Naive B cell (primary cell): ENCODE data around the gene CYB561D2. TPM values are rescaled to one million over a fixed set of nuclear protein-coding genes. Genes with fewer than 3 reads are reported as not detected.

Source experiments
- ATAC-seq, 2 donors: fragments of 150-1000 bp; cut with Tn5 transposase; 2 replicates each; pipeline ENCODE4 v1.10.0; 2021; ENCODE audit warnings: low read depth in 2 of 2, mild to moderate bottlenecking in 2 of 2, moderate library complexity in 2 of 2
- DNase-seq: peaks from one replicate; pipeline ENCODE4 v3.0.0; 2022
- H3K27ac Mint-ChIP-seq, 6 donors: one replicate each; pipeline ENCODE4 v1.8.0; 2020 to 2022; ENCODE audit warnings: mild to moderate bottlenecking in 6 of 6, mixed read lengths in 6 of 6, moderate library complexity in 5 of 6, inconsistent platforms in 2 of 6
- H3K27me3 Mint-ChIP-seq, 3 donors: one replicate each; pipeline ENCODE4 v1.8.0; 2021 to 2022; ENCODE audit warnings: mixed read lengths in 3 of 3, mild to moderate bottlenecking in 1 of 3
- H3K36me3 Mint-ChIP-seq, 2 donors: one replicate each; pipeline ENCODE4 v1.8.0; 2020 to 2022; ENCODE audit warnings: mixed read lengths in 2 of 2, inconsistent platforms in 1 of 2, mild to moderate bottlenecking in 1 of 2
- H3K4me1 Mint-ChIP-seq, 3 donors: one replicate each; pipeline ENCODE4 v1.8.0; 2020 to 2022; ENCODE audit warnings: mixed read lengths in 3 of 3, inconsistent platforms in 1 of 3, mild to moderate bottlenecking in 1 of 3, moderate library complexity in 1 of 3
- H3K4me3 Mint-ChIP-seq, 8 donors: one replicate each; pipeline ENCODE4 v1.8.0; 2020 to 2022; ENCODE audit warnings: mild to moderate bottlenecking in 8 of 8, mixed read lengths in 8 of 8, moderate library complexity in 8 of 8, inconsistent platforms in 2 of 8
- H3K9me3 Mint-ChIP-seq, 7 donors: one replicate each; pipeline ENCODE4 v1.8.0; 2020 to 2022; ENCODE audit warnings: mixed read lengths in 7 of 7, mild to moderate bottlenecking in 5 of 7, inconsistent platforms in 2 of 7, moderate library complexity in 1 of 7
- polyA plus RNA-seq, 6 donors: library from polyadenylated mRNA; unstranded; fragments of 300-500 nt; fragmentation: Illumina TruSeq; gene quantifications; one replicate each; pipeline ENCODE4 v1.2.3, GENCODE V29; 2021; ENCODE audit warnings: low read depth in 6 of 6

CYB561D2 gene
- polyA plus RNA-seq, 6 donors from 2014 or later: 55.4 to 75.9 (median 65.2) TPM

- H3K27ac Mint-ChIP-seq: peak overlapping the region in 1 of 6 donors; percentile 34
- DNase-seq: no peak
- ATAC-seq: no peak
- no peaks in the 10 kb centered on the region for H3K9me3 Mint-ChIP-seq
- H3K4me3 Mint-ChIP-seq: peak overlapping the region in 3 of 8 donors; percentile 16 to 66 (median 66)
- H3K4me1 Mint-ChIP-seq: peaks cover 19 to 30% (median 26%) of the 10 kb centered on the region in 3 donors
- H3K27me3 Mint-ChIP-seq: peaks cover 4 to 30% (median 24%) of the 10 kb centered on the region in 3 donors
- H3K36me3 Mint-ChIP-seq: no peaks in the 10 kb centered on the region
Measured at GRCh38 chr3:50369012-50369670, 18.5 kb downstream of the CYB561D2 start.

DNA sequence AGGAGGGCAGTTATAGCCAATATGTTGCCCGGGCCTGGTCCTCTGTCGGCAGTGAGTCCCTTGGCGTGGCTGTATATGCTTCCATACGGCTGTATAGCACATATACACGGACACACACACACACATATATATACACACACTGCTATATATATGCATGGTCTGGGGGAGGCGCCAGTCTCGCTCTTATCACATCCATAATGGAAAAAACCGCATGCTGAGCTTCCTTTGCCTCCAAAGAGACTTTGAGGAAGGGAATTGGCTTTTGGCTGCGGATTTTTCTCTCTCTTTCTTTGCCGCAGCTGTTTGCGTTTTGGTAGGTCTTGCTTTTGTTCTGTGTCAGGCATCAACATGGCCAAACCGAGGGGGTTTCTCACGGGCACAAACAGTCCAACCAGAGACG is 19.9 kb downstream of the CYB561D2 start:
- Mint-ChIP-seq H3K9me3 (no peaks in the 10 kb centered on the region), H3K27ac (no peak overlapping the region), H3K4me1 (peaks cover 10 to 21% (median 16%) of the 10 kb centered on the region in 3 donors), H3K36me3 (no peaks in the 10 kb centered on the region), H3K27me3 (peaks cover 4 to 30% (median 24%) of the 10 kb centered on the region in 3 donors), H3K4me3 (peak overlapping the region in 1 of 8 donors; percentile 43)
- ATAC-seq: no peak
- no peak for DNase-seq

DNA sequence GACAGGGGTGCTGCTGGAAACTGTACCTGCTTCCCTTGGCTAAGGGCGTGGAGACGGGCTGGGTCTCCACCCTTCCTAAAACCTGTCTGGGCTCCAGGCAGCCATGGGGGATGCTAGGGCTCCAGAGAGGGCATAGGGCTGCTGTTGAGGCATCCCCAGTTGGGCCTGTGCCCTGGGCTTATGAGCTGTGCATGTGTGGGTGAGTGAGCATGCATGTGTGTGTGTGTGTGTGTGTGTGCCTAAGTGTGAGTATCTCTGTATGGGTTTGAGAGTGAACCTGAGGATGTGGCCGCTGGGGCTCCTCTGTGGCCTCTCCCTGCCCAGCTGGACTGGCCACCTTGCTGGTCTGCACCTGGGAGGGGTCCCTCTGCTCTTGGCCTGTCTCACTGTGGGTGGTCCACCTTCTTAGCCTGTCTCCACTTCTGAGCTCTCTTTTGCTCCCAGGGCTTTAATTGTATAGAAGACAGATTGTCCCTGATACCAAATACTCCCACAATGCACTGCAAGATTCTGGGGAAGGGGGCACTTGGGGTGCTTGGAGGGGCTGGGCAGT is 20.5 kb downstream of the CYB561D2 start:
- H3K27ac Mint-ChIP-seq: peak overlapping the region in 1 of 6 donors; percentile 32
- H3K4me1 Mint-ChIP-seq: peaks cover 4 to 16% (median 11%) of the 10 kb centered on the region in 3 donors
- no peak for DNase-seq

GRCh38 chr3:50372349-50372748 is 21.7 kb downstream of the CYB561D2 start:
- no peak overlapping the region for H3K27ac Mint-ChIP-seq
- no peak overlapping the region for H3K4me3 Mint-ChIP-seq
- no peaks in the 10 kb centered on the region for H3K36me3 Mint-ChIP-seq
- peaks cover 4 to 30% (median 24%) of the 10 kb centered on the region in 3 donors for H3K27me3 Mint-ChIP-seq
- H3K9me3 Mint-ChIP-seq: no peaks in the 10 kb centered on the region
- ATAC-seq (no peak), DNase-seq (no peak)
- peaks cover 1 to 11% (median 11%) of the 10 kb centered on the region in 3 donors for H3K4me1 Mint-ChIP-seq

More for the DNA sequence above, 20.5 kb downstream of the CYB561D2 start:
- no peak for ATAC-seq
- H3K9me3 Mint-ChIP-seq: no peaks in the 10 kb centered on the region
- no peaks in the 10 kb centered on the region for H3K36me3 Mint-ChIP-seq
- peaks cover 4 to 30% (median 24%) of the 10 kb centered on the region in 3 donors for H3K27me3 Mint-ChIP-seq
- H3K4me3 Mint-ChIP-seq: no peak overlapping the region

- H3K27ac Mint-ChIP-seq: peak overlapping the region in 2 of 6 donors; percentile 46 to 53
- no peaks in the 10 kb centered on the region for H3K36me3 Mint-ChIP-seq
- no peaks in the 10 kb centered on the region for H3K9me3 Mint-ChIP-seq
- H3K4me1 Mint-ChIP-seq: peaks cover 0 to 11% (median 11%) of the 10 kb centered on the region in 3 donors
- ATAC-seq: no peak
- peaks cover 4 to 35% (median 28%) of the 10 kb centered on the region in 3 donors for H3K27me3 Mint-ChIP-seq
- no peak for DNase-seq
- peak overlapping the region in 1 of 8 donors; percentile 8 for H3K4me3 Mint-ChIP-seq
Measured at GRCh38 chr3:50373146-50374051, 22.7 kb downstream of the CYB561D2 start.

- Mint-ChIP-seq H3K4me3 (no peak overlapping the region), H3K9me3 (no peaks in the 10 kb centered on the region), H3K36me3 (no peaks in the 10 kb centered on the region), H3K27me3 (peaks cover 4 to 39% (median 38%) of the 10 kb centered on the region in 3 donors), H3K27ac (peak overlapping the region in 1 of 6 donors; percentile 54), H3K4me1 (peaks cover 0 to 13% (median 11%) of the 10 kb centered on the region in 3 donors)
- no peak for DNase-seq
- no peak for ATAC-seq
Measured at GRCh38 chr3:50374363-50375257, 23.9 kb downstream of the CYB561D2 start.

DNA sequence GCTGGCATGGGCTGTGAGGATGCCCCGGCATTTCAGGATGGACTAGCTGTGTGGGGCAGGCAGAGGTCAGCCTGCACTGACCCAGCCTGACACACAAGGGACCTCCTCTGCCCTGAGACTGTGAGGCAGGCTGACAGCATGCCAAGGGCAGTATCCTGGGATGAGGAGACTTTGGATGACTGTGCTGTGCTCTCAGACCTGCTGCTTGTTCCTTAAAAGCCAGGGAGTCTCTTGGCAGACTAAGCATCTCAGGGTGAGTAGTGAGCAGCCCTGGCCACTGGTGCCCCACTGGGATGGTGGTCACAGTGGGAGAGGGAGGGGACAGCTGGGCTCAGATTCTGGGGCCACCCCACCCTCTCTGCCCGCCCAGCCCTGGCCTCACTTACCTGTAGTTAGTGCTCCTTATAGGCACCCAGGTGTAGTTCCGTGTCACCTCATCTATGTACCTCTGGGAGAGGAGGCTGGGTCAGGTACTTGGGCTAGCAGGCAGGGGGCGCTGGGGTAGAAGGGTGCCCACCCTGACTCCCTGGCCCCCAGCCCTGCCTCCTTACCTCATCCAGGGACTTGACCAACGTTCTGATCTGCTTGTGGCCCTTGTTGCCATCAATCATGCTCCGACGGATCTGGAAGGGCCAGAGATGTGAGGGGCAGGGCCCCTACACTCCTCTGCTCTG is 24.7 kb downstream of the CYB561D2 start:
- Mint-ChIP-seq H3K27ac (peak overlapping the region in 1 of 6 donors; percentile 29), H3K36me3 (no peaks in the 10 kb centered on the region), H3K4me1 (peaks cover 0 to 13% (median 11%) of the 10 kb centered on the region in 3 donors), H3K27me3 (peaks cover 4 to 47% (median 38%) of the 10 kb centered on the region in 3 donors), H3K9me3 (no peaks in the 10 kb centered on the region), H3K4me3 (no peak overlapping the region)
- ATAC-seq (peak; percentile 20 to 42), DNase-seq (no peak)

DNA sequence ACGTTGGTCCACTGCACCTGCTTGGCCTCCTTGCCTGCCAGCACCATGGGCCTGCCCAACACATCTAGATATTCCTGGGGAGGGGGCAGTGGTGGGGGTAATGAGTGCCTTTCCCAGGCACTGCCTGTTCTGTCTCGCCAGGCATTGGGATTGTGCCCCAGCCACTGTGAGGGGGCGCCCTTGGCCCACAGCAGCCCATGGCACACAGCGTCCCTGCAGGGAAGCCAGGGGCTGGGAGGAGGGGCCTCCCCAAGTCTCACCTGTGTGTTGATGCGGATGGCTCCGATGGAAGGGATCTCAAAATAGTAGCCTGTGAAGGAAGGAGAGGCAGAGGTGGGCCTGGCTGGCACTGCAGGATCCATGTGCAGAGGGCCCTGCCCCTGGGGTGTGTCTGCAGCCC is 27.4 kb downstream of the CYB561D2 start:
- DNase-seq: no peak
- Mint-ChIP-seq H3K9me3 (no peaks in the 10 kb centered on the region), H3K36me3 (no peaks in the 10 kb centered on the region), H3K4me3 (no peak overlapping the region), H3K27me3 (peaks cover 0 to 33% (median 14%) of the 10 kb centered on the region in 3 donors), H3K4me1 (peaks cover 0 to 8% (median 5%) of the 10 kb centered on the region in 3 donors), H3K27ac (no peak overlapping the region)
- no peak for ATAC-seq

DNA sequence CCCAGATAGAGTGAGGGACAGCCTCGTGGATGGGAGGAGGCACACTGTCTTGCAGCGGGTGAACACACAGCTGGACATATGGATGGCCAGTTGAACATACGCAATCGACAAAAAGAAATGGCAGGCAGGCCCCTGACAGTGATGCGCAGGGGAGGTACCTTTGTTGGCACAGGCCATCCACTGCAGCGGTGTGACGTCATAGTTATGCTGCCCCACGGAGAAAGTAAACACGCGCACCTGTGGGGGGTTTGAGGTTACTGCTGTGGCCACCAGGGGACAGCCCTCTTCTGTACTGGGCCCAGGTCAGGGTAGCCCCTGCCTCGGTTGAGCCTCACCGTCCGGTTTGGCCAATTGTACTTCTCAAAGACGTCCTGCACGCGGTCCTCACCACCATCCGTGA is 28.1 kb downstream of the CYB561D2 start:
- H3K36me3 Mint-ChIP-seq: no peaks in the 10 kb centered on the region
- no peaks in the 10 kb centered on the region for H3K9me3 Mint-ChIP-seq
- peak overlapping the region in 1 of 8 donors; percentile 22 for H3K4me3 Mint-ChIP-seq
- peaks cover 0 to 4% (median under 1%) of the 10 kb centered on the region in 3 donors for H3K4me1 Mint-ChIP-seq
- peaks cover 0 to 27% (median 9%) of the 10 kb centered on the region in 3 donors for H3K27me3 Mint-ChIP-seq
- no peak overlapping the region for H3K27ac Mint-ChIP-seq
- no peak for ATAC-seq
- no peak for DNase-seq

DNA sequence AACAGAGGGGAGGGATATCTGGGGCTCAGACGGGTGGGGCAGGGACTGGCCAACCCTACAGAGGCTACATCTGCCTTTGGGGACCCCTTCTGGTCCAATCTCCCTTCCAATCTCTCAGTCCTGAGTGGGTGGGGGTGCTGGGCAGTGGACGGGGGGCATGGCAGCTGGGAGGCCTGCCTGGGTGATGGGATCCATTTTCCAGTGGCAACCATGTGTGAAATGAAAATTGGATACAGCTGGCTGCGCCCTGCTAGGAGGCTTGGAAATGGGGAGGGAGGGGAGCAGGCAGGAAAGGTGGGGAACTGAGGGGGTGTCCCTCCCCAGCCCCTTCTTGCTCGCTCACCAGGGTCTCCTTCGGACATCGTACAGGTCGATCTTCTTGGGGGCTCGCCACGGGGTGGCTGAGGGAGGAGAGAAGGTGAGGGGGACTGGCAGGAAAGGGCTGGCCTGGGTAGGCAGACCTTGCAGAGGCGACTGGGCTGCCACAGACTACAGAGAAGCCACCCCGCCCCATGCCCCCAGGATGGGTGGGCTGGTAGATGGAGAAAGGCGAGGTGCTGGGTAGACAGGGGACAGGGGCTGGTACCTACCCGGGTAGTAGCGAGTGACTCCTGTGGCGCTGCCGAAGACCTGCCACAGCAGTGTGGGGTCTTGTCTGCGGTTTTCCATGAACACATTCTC is 29.9 kb downstream of the CYB561D2 start:
- no peak overlapping the region for H3K4me3 Mint-ChIP-seq
- H3K27ac Mint-ChIP-seq: no peak overlapping the region
- peaks cover 0 to 3% (median 0%) of the 10 kb centered on the region in 3 donors for H3K4me1 Mint-ChIP-seq
- DNase-seq (no peak), ATAC-seq (no peak)
- H3K27me3 Mint-ChIP-seq: peaks cover 0 to 43% (median 18%) of the 10 kb centered on the region in 3 donors
- no peaks in the 10 kb centered on the region for H3K9me3 Mint-ChIP-seq
- no peaks in the 10 kb centered on the region for H3K36me3 Mint-ChIP-seq

DNA sequence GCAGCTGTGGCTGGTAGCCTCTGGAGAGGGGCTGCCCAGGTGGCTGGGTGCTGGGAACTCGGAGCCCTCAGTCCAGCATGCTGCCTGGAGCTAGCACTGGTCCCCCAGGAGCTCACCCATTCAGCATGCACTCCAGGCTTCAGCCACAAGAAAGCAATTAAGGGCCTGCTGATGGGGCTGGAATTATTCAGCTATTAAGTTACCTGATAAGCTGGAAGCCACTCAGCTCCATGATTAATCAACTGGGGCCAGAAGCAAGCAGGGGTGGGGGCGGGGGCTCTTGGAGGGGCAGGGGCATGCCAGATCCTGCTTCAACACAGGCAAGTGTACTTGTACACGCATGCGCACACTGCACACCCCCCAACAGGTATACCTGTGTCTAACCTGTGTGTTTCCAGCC is 30.7 kb downstream of the CYB561D2 start:
- ATAC-seq (no peak), DNase-seq (no peak)
- Mint-ChIP-seq H3K36me3 (no peaks in the 10 kb centered on the region), H3K27ac (no peak overlapping the region), H3K27me3 (peaks cover 0 to 46% (median 19%) of the 10 kb centered on the region in 3 donors), H3K4me1 (peaks cover 0 to 3% (median 0%) of the 10 kb centered on the region in 3 donors), H3K4me3 (no peak overlapping the region), H3K9me3 (no peaks in the 10 kb centered on the region)

GRCh38 chr3:50382722-50383121 is 32.1 kb downstream of the CYB561D2 start:
- Mint-ChIP-seq H3K9me3 (no peaks in the 10 kb centered on the region), H3K36me3 (no peaks in the 10 kb centered on the region), H3K27me3 (peaks cover 0 to 46% (median 25%) of the 10 kb centered on the region in 3 donors), H3K27ac (no peak overlapping the region), H3K4me1 (peaks cover 0 to 3% (median 0%) of the 10 kb centered on the region in 3 donors), H3K4me3 (no peak overlapping the region)
- no peak for ATAC-seq
- DNase-seq: no peak
